DMS53 (cell line): Measurements from ENCODE around the gene CCDC14.
"Not testable (repeated sequence)": the region's sequence is repeated elsewhere in the genome, so short reads cannot be mapped to it uniquely, and the experiment has no call there.

Source experiments
- DNase-seq: peaks from one replicate; lab custom pipeline; 2025; lab: John Stamatoyannopoulos, UW

Gene CCDC14

GRCh38 chr3:123899300-123899865, 61.6 kb downstream of the CCDC14 start:
- no peak for DNase-seq

- no peak for DNase-seq
Measured at GRCh38 chr3:123893012-123893411, 68.0 kb downstream of the CCDC14 start.

GRCh38 chr3:123892195-123892594, 68.8 kb downstream of the CCDC14 start:
- DNase-seq: no peak

GRCh38 chr3:123890991-123891390, 70.0 kb downstream of the CCDC14 start:
- DNase-seq: not testable (repeated sequence)

- not testable (repeated sequence) for DNase-seq
Measured at GRCh38 chr3:123890162-123890561, 70.9 kb downstream of the CCDC14 start.

- no peak for DNase-seq
Measured at GRCh38 chr3:123884993-123885392, 76.0 kb downstream of the CCDC14 start.

- peak; percentile 92 for DNase-seq
Measured at GRCh38 chr3:123884203-123884831, 76.7 kb downstream of the CCDC14 start, which contains the start of gene MYLK. MYLK (minus strand) TSS chr3:123884332; CDS start chr3:123793841, 90,491 bp downstream.

- peak; percentile 26 for DNase-seq
Measured at GRCh38 chr3:123883701-123884202, 77.3 kb downstream of the CCDC14 start.

GRCh38 chr3:123883111-123883510, 77.9 kb downstream of the CCDC14 start:
- no peak for DNase-seq

GRCh38 chr3:123881771-123882170, 79.3 kb downstream of the CCDC14 start:
- no peak for DNase-seq

- peak; percentile 55 for DNase-seq
Measured at GRCh38 chr3:123880998-123881561, 79.9 kb downstream of the CCDC14 start.

GRCh38 chr3:123878807-123879206, 82.2 kb downstream of the CCDC14 start:
- DNase-seq: no peak

GRCh38 chr3:123877965-123878364, 83.1 kb downstream of the CCDC14 start:
- no peak for DNase-seq

GRCh38 chr3:123877466-123877865, 83.6 kb downstream of the CCDC14 start:
- DNase-seq: no peak

GRCh38 chr3:123876858-123877257, 84.2 kb downstream of the CCDC14 start:
- DNase-seq: peak; percentile 41

- no peak for DNase-seq
Measured at GRCh38 chr3:123872621-123873020, 88.4 kb downstream of the CCDC14 start.

GRCh38 chr3:123871946-123872345, 89.1 kb downstream of the CCDC14 start:
- peak; percentile 74 for DNase-seq

- DNase-seq: no peak
Measured at GRCh38 chr3:123870033-123870432, 91.0 kb downstream of the CCDC14 start.

- no peak for DNase-seq
Measured at GRCh38 chr3:123869165-123869564, 91.9 kb downstream of the CCDC14 start.

- no peak for DNase-seq
Measured at GRCh38 chr3:123864706-123865105, 96.3 kb downstream of the CCDC14 start.
